Nephron progenitor cell (in vitro differentiated cells): ENCODE measurements around the gene CDK6.

ENCODE experiments used
- DNase-seq: peaks from one replicate; pipeline ENCODE4 v3.0.0; 2021
- H3K27ac Mint-ChIP-seq: 2 replicates; pipeline ENCODE4 v1.8.0; 2021; ENCODE audit warnings: mild to moderate bottlenecking, moderate library complexity, mixed read lengths
- H3K27me3 Mint-ChIP-seq: 2 replicates; pipeline ENCODE4 v1.8.0; 2021; ENCODE audit warnings: mild to moderate bottlenecking, low read depth, mixed read lengths; ENCODE audit not compliant: poor library complexity
- H3K36me3 Mint-ChIP-seq: 2 replicates; pipeline ENCODE4 v1.8.0; 2021; ENCODE audit warnings: low read depth, mixed read lengths
- H3K4me1 Mint-ChIP-seq: 2 replicates; pipeline ENCODE4 v1.8.0; 2021; ENCODE audit warnings: mixed read lengths
- H3K4me3 Mint-ChIP-seq: 2 replicates; pipeline ENCODE4 v1.8.0; 2021; ENCODE audit warnings: mild to moderate bottlenecking, moderate library complexity, mixed read lengths
- H3K9me3 Mint-ChIP-seq: 2 replicates; pipeline ENCODE4 v1.8.0; 2021; ENCODE audit warnings: mild to moderate bottlenecking, moderate library complexity, mixed read lengths
- TF ChIP-seq, protein P1 (sequence below): fragments of 200-600 bp; sonication (generic); IDR thresholded peaks from 2 replicates; pipeline ENCODE4 v1.5.0; 2021; ENCODE audit warnings: antibody characterized with exemption

The CDK6 gene

DNA sequence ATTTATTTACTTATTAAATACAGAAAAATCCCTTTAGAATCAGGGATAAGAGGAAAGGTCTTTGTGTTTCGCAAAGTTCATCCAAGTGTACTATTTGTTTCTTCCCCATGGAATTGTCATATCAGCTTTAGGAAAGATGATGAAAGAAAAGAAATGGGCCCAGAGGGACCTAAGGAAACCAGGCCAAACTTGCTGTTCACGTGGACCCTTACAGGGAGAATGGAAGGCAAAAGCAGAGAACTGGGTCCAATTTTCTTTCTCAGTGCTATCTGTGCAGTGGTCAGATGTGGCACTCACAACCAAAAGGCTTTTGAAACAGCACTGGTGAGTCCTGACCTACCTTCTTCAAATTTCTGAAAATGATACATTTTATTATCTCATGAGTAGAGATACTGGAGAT is 192.6 kb downstream of the CDK6 start:
- DNase-seq, result no peak
- no peaks in the 10 kb centered on the region for H3K27me3 Mint-ChIP-seq
- H3K4me1 Mint-ChIP-seq, result peaks cover 12% of the 10 kb centered on the region
- no peaks in the 10 kb centered on the region for H3K9me3 Mint-ChIP-seq
- H3K27ac Mint-ChIP-seq, result no peak overlapping the region
- no peaks in the 10 kb centered on the region for H3K36me3 Mint-ChIP-seq
- H3K4me3 Mint-ChIP-seq, result no peak overlapping the region
- TF ChIP-seq, protein P1, sequence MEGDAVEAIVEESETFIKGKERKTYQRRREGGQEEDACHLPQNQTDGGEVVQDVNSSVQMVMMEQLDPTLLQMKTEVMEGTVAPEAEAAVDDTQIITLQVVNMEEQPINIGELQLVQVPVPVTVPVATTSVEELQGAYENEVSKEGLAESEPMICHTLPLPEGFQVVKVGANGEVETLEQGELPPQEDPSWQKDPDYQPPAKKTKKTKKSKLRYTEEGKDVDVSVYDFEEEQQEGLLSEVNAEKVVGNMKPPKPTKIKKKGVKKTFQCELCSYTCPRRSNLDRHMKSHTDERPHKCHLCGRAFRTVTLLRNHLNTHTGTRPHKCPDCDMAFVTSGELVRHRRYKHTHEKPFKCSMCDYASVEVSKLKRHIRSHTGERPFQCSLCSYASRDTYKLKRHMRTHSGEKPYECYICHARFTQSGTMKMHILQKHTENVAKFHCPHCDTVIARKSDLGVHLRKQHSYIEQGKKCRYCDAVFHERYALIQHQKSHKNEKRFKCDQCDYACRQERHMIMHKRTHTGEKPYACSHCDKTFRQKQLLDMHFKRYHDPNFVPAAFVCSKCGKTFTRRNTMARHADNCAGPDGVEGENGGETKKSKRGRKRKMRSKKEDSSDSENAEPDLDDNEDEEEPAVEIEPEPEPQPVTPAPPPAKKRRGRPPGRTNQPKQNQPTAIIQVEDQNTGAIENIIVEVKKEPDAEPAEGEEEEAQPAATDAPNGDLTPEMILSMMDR, result no peak

DNA sequence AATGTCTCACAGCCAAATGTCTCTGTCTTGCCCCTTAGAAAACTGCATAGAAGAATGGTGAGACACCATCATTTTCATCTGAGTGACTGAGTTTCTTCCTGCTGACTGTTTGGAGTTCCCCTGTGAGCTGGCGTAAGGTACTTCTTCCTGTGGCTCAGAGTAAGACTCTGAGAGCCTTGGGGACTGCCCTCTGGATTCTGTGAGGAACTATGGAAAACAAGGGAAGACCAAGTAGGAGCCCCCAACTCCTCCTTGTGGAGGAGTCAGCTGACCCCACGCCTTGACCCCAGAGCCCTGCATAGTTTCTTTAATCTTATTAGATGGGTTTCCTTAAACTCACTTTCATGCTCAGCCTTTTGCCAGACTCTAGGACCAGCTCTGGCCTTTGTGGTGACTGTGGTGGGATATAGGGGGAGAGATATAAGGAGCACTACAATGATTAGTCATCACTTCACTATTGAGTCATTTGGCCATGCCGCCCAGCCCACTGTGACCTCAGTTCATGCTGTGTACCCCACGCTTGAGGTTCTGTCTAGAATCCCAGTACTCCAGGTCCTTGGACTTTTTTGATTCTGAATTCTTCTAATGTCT is 194.4 kb downstream of the CDK6 start:
- Mint-ChIP-seq H3K4me3 (no peak overlapping the region), H3K36me3 (no peaks in the 10 kb centered on the region), H3K9me3 (no peaks in the 10 kb centered on the region), H3K27ac (no peak overlapping the region), H3K4me1 (peaks cover 12% of the 10 kb centered on the region), H3K27me3 (no peaks in the 10 kb centered on the region)
- TF ChIP-seq, protein P1, result no peak
- no peak for DNase-seq

DNA sequence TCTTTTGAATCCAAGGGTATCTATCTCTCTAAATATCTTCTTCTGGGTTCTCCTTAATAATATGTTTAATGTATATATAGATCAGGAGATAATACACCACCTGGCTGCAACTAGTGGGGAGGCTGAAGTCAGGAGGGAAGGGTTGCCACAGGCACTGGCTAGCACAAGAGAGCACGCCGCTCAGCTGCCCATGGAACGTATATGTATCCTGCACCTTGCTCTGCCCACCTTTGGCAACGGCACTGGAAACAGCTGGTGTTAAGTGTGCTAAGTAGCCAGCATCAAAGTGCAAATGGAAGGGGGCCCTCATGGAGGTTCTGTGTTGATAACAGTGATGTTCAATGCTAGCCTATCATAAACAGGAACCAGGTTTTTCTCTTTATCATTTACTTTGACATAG is 196.4 kb downstream of the CDK6 start:
- H3K4me1 Mint-ChIP-seq, result peaks cover 8% of the 10 kb centered on the region
- no peaks in the 10 kb centered on the region for H3K9me3 Mint-ChIP-seq
- H3K27me3 Mint-ChIP-seq, result no peaks in the 10 kb centered on the region
- no peaks in the 10 kb centered on the region for H3K36me3 Mint-ChIP-seq
- DNase-seq, result no peak
- H3K4me3 Mint-ChIP-seq, result no peak overlapping the region
- TF ChIP-seq, protein P1, result no peak
- no peak overlapping the region for H3K27ac Mint-ChIP-seq

DNA sequence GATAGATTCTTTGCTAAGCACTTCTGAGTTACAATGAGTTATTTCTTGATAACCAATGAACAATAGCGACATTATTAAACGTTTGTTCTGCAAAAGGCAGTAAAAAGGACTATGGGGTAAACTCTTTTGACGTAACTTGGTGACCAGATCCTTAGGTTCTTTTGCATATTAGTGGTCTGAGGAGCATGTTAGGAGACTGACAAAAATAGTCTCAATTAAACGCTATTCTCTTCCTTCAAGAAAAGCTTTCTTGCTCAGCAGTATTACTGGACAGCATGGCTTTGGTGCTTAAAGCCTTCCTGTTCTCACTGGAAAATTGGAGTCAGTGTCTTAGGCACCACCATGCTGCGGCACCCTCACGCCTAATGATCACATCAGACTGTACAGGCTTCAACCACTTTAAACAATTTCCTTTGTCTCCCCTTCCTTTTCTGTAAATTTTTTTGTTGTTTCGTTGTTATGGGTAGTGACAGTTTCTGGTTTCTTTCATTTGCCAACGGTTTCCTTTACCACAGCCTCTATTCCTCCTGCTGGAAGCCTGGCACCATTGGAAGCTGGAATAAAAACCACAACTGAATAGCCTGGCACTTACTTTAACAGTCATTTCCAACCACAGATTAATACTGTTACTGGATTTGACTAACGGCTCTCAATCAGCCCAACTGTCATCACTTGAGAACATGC is 197.0 kb downstream of the CDK6 start:
- H3K4me1 Mint-ChIP-seq, result peaks cover 15% of the 10 kb centered on the region
- TF ChIP-seq, protein P1, result no peak
- no peaks in the 10 kb centered on the region for H3K27me3 Mint-ChIP-seq
- no peak for DNase-seq
- no peak overlapping the region for H3K27ac Mint-ChIP-seq
- no peaks in the 10 kb centered on the region for H3K9me3 Mint-ChIP-seq
- no peaks in the 10 kb centered on the region for H3K36me3 Mint-ChIP-seq
- no peak overlapping the region for H3K4me3 Mint-ChIP-seq

DNA sequence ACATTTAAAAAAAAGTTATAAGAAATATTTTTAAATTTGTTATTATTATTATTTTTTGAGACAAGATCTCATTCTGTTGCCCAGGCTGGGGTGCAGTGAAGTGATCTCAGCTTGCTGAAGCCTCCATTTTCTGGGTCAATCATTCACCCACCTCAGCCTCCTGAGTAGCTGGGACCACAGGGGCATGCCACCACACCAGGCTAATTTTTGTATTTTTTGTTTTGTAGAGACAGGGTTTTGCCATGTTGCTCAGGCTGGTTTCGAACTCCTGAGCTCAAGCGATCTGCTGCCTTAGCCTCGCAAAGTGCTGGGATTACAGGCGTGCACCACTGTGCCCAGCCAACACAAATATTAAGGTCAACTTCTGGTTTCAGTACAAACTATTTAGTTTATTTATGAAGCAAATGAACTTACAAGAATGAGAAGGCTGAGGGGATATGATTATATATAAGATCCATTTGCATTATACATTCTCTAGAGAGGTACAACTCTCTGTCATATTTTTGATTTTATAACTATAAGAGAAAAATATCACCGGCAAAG is 200.3 kb downstream of the CDK6 start:
- Mint-ChIP-seq H3K27me3 (no peaks in the 10 kb centered on the region), H3K36me3 (no peaks in the 10 kb centered on the region), H3K4me1 (peaks cover 30% of the 10 kb centered on the region), H3K27ac (no peak overlapping the region), H3K9me3 (no peaks in the 10 kb centered on the region), H3K4me3 (no peak overlapping the region)
- no peak for DNase-seq
- TF ChIP-seq, protein P1, result no peak

DNA sequence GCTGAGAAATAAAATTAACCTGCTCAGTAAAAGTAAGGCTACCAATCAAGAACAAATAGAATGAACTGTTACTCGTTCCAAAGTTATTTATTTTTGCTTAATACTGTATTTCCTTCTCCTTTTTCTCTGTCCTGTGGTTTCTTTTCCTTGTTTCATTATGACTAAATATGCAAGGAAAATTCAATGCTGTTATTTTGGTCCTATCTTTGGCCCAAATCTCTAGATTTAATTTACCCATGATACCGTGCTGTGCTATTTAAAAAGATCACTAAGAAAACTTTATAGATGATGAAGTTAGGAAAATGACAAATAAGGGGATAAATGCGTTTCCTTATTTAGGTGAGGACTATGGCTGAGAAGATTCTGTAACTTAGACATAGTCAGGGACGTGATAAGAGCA is 200.8 kb downstream of the CDK6 start:
- TF ChIP-seq, protein P1, result no peak
- Mint-ChIP-seq H3K27me3 (no peaks in the 10 kb centered on the region), H3K9me3 (no peaks in the 10 kb centered on the region), H3K4me1 (peaks cover 30% of the 10 kb centered on the region), H3K4me3 (no peak overlapping the region), H3K27ac (no peak overlapping the region), H3K36me3 (no peaks in the 10 kb centered on the region)
- no peak for DNase-seq
